ENCODE results near the gene CDK14.
"Not testable (repeated sequence)": the region's sequence is repeated elsewhere in the genome, so short reads cannot be mapped to it uniquely, and the experiment has no call there.

CDK14 gene

DNA sequence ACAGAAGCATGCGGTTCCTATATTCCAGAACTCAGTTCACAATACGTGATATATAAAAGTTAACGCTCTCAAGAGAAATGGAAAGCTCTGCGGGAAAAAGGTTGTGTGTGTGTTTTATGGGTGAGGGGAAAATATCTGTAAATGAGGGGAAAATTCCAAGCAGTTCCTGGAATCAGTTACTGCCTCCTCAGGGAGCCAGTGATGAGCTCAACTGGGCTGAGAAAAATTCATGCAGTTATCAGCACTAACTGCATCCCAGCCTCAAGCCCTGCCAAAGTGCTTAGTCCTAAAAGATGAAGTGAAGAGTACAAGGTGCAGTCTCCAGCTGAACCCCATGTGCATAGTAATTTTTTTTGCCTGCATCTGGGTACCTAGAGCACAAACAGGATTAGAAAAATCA, 191.9 kb downstream of the CDK14 start:
- DNase-seq (ENCODE audit: low read depth in 2 of 2) = no peak

GRCh38 chr7:90789736-90790306, 193.7 kb downstream of the CDK14 start:
- no peak for DNase-seq (ENCODE audit: low read depth in 2 of 2)

DNA sequence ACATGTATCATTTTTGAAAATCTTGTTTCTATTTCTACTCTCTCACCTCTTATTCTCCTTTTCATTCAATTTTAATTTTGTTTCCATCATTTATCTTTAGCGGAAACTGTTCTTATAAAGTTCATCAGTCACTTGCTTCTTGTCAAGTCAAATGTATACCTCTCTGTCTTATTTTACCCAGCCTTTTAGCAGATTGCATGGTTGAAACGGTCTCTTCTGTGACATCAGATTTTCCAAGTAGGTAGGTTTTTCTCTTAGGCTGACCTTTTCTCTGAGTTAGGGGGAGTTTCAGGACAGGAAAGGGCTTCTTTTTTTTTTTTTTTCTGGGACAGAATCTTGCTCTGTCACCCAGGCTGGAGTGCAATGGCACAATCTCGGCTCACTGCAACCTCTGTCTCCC, 195.5 kb downstream of the CDK14 start:
- DNase-seq (ENCODE audit: low read depth in 2 of 2) = no peak

DNA sequence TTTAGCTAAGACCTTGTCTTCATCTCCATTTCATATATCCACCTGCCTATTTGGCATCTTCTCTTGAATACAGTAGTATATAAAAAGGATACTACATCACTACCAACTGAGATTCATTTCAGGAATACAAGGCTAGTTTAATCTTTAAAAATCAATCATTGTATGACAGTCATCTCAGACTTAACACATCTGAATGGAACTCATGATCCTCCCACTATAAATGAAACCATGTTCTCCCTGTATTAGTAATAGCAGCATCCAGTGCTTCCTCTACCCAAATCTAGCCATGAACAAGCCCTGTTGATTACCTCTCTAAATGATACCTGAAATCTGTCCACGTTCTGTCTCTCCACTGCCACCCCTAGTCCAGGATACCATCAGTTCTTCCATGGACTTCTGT, 196.2 kb downstream of the CDK14 start:
- no peak for DNase-seq (ENCODE audit: low read depth in 2 of 2)

DNA sequence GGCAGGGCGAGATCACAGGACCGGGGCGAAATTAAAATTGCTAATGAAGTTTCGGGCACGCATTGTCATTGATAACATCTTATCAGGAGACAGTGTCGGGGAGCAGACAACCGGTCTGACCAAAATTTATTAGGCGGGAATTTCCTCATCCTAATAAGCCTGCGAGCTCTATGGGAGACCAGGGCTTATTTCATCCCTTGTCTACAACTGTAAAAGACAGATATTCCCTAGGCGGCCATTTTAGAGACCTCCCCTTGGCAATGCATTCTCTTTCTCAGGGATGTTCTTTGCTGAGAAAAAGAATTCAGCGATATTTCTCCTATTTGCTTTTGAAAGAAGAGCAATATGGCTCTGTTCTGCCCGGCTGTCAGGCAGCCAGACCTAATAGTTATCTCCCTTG, 198.1 kb downstream of the CDK14 start:
- not testable (repeated sequence) for DNase-seq (ENCODE audit: low read depth in 2 of 2)

DNA sequence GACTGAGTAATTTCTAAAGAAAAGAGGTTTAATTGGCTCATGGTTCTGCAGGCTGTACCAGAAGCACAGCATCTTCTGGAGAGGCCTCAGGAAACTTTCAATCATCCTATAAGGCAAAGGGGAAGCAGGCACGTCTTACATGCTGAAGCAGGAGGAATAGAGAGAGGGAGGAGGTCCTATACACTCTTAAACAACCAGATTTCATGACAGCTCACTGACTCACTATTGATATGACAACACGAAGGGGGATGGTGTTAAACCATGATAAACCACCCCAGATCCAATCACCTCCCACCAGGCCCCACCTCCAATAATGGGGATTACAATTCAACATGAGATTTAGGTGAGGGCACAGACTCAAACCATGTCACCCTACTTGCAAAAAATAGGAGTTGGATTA, 201.5 kb downstream of the CDK14 start:
- DNase-seq (ENCODE audit: low read depth in 2 of 2) = no peak

DNA sequence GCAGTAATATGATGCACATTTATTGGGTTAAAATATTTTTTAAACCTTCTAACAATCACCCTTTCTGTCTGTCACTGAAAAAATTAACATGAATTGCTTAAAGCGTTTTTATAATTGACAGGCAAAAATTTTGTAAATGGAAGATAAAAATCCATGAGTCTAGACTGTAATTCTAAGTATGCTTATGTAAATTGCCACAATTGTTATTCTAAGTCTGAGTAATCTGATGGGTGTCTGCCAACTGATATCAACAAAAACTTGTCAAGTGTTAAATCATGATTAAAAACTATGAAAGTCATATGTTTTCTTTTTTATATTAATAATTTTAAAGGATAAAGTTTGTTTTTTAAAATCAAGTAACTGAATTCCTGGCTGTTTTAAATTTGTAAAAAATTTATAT, 208.2 kb downstream of the CDK14 start:
- DNase-seq (ENCODE audit: low read depth in 2 of 2) = no peak

DNA sequence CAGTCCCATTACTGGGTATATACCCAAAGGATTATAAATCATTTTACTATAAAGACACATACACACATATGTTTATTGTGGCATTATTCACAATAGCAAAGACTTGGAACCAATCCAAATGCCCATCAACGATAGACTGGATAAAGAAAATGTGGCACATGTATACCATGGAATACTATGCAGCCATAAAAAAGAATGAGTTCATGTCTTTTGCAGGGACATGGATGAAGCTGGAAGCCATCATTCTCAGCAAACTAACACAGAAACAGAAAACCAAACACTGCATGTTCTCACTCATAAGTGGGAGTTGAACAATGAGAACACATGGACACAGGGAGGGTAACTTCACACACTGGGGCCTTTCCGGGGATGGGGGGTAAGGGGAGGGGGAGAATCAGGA, 219.4 kb downstream of the CDK14 start:
- not testable (repeated sequence) for DNase-seq (ENCODE audit: low read depth in 2 of 2)

DNA sequence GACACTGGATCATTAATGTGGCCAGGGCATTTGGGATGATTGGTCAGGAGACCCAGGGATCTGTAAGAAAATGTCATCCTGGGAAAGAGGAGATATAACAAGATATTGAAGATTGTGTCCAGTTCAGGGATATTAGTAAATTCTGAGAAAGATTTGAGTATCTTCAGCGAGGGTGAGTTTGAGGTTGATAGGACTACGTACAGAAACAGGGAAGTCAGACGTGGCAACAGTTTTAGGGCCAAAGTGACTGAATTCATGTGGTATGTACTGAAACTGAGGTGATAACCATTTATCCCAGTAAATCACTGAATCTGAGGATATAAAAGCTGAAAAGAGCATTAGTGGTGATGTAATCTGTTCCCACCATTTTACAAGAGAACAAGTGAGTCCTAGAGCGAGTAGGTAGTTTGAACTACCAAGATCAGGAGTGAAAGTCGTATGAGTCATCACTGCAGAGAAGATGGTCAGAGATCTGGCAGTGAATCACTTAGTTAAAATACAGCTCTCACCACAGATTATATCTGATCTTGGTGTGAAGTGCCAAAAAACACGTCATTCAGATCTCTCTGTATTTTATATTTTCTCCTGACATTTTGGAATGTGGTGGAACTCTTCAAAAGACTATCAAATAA, 220.5 kb downstream of the CDK14 start:
- no peak for DNase-seq (ENCODE audit: low read depth in 2 of 2)

DNA sequence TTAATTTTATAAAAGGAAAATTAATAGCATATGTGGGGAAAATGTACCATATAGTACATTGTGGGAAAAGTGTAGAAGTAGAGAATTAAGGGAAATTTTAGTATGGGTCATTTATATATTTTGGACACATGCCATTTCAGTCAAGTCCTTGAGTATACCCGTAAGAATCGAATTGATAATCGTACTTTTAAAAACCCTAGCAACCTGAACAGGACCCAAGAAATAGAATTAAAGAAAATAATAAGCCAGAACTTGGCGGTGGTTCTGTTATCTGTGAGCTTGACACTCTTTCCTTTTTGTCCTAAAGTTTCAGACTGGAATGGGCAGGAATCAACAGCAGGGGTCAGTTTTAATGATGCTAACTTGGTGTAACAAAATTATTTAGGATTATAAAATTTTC, 221.0 kb downstream of the CDK14 start:
- DNase-seq (ENCODE audit: low read depth in 2 of 2) = no peak

DNA sequence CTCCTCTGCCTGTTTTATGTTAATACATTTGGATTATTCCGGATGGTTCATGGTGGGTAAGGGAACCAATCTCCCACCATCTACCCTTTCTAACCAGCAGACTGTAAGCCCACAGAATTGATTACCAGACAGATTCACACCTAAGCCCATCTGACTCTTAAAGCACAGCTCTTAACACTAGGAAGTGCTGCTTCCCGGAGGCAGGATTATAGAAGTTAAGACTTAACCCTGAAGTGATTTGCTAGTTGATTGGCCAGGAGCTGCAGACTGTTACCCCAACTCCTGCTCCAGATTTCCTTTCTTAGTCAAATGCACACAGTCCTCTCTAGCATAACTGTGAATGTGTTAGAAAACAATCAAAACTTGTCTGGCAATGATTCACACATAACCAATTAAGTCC, 221.7 kb downstream of the CDK14 start:
- DNase-seq (ENCODE audit: low read depth in 2 of 2) = no peak

- DNase-seq (ENCODE audit: low read depth in 2 of 2) = no peak
Measured at GRCh38 chr7:90818341-90818740, 222.2 kb downstream of the CDK14 start.

GRCh38 chr7:90821961-90822620, 226.0 kb downstream of the CDK14 start:
- DNase-seq (ENCODE audit: low read depth in 2 of 2) = no peak

DNA sequence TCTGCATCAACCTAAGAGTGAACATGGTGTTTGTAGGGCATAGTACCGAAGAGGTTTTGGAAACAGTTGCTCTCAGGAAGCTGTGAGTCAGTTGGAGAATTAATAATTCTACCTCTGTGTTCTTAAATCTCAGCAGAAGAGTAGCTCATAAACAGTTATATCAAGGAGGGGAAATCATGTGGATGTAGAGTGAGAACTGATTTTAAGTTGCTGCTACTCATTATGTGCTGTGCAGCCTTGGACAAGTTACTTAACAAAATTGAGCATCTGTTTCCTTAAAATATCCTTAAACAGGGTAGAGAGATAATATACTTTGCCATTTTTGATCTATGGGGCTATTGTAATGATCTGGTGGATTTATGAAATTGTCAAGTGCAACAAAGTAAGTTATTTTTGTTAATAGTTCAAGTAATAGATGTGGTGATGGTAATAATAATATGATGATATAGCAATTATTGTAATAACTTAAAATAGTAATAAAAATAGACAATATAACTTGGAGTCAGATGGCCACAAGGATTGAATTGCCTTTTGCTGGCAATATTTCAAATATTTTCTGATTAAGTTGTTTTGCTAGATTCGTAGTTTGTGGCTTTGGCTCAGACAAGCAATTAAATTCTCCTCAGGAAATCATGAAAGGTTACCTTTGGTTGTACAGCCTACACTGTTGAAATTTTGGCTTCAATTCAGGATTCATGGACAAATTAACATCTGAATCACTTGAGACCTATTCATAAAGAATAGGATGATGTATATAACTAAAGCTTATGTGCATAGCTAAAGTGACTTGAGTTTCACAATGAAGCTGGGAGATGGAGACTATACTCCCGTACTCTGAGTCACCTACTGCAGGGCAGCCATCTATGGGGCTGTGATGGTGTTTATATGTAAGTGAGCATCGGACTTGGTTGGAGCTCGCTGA, 228.5 kb downstream of the CDK14 start:
- DNase-seq (ENCODE audit: low read depth in 2 of 2) = no peak

DNA sequence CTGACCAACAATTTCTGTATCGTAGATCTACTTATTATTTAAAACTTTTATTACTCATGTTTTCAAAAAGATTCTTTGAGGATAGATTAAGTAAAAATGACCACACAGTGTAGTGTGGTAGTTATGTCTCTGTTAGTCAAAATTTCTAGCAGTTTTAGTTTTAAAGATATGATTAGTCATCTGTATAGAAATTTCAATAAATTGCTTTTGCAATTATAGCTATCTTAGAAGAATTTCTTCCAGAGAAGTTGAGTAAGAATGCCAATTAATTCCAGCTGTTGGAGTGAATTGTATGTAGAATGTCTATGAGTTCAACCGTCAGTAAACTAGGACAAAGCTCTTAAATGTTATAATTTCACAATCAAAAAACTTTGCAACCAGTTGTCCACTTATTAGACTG, 229.7 kb downstream of the CDK14 start:
- DNase-seq (ENCODE audit: low read depth in 2 of 2) = no peak

DNA sequence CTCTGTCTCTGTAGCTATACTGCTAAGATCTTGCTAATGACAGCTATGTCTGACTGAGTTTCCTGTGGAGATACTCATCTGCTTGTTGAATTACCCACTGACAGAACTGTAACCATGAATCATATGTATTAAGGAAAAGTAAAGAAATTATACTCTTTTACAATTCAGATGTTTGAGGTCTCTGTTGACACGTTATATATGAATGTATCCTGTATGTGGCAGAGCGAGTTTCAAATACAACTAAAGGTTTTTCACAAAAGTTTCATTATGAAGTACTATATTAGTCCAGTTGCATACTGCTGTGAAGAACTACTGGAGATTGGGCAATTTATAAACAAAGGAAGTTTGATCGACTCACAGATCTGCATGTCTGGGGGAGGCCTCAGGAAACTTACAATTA, 232.5 kb downstream of the CDK14 start:
- DNase-seq (ENCODE audit: low read depth in 2 of 2) = no peak

GRCh38 chr7:90830308-90830707, 234.2 kb downstream of the CDK14 start:
- DNase-seq (ENCODE audit: low read depth in 2 of 2) = no peak

GRCh38 chr7:90832726-90833125, 236.6 kb downstream of the CDK14 start:
- no peak for DNase-seq (ENCODE audit: low read depth in 2 of 2)

DNA sequence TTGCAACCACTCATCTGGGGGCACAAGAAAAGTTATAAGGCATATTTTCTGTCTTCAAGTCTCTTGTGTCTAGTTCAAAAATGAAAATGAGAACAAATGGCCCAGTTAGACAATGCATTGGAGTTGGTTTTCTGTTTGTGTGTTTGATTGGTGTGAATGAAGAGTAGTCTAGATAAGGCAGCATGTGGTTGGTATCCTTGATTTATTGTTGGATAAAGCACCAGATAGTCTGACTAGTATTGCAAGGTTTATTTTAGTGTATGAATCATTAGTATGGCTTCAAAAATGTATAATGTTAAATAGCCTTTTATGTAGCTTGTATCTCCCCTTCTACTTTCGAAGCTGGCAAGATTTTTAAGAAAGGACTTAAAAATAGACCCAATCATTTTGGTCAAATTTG, 237.3 kb downstream of the CDK14 start:
- no peak for DNase-seq (ENCODE audit: low read depth in 2 of 2)

GRCh38 chr7:90834771-90835170, 238.7 kb downstream of the CDK14 start:
- no peak for DNase-seq (ENCODE audit: low read depth in 2 of 2)

DNA sequence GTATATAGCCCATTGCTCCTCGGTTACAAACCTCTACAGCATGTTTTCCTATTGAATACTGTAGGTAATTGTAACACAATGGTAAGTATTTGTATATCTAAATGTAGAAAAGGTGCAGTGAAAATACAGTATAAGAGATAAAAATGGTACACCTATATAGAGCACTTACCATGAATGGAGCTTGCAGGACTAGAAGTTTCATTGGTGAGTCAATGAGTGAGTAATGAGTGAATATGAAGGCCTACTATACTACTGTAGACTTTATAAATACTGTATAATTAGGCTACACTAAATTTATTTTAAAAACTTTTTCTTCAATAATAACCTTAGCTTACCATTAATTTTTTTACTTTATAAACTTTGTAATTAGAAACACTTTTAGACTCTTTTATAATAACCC, 239.7 kb downstream of the CDK14 start:
- no peak for DNase-seq (ENCODE audit: low read depth in 2 of 2)

GRCh38 chr7:90836937-90837336, 240.8 kb downstream of the CDK14 start:
- no peak for DNase-seq (ENCODE audit: low read depth in 2 of 2)

- DNase-seq (ENCODE audit: low read depth in 2 of 2) = no peak
Measured at GRCh38 chr7:90838799-90839198, 242.7 kb downstream of the CDK14 start.
